ENCODE measurements around the gene EXOSC7.
A peak's percentile ranks its signal among the peaks of the same experiment; 100 is the strongest.

The EXOSC7 gene

DNA sequence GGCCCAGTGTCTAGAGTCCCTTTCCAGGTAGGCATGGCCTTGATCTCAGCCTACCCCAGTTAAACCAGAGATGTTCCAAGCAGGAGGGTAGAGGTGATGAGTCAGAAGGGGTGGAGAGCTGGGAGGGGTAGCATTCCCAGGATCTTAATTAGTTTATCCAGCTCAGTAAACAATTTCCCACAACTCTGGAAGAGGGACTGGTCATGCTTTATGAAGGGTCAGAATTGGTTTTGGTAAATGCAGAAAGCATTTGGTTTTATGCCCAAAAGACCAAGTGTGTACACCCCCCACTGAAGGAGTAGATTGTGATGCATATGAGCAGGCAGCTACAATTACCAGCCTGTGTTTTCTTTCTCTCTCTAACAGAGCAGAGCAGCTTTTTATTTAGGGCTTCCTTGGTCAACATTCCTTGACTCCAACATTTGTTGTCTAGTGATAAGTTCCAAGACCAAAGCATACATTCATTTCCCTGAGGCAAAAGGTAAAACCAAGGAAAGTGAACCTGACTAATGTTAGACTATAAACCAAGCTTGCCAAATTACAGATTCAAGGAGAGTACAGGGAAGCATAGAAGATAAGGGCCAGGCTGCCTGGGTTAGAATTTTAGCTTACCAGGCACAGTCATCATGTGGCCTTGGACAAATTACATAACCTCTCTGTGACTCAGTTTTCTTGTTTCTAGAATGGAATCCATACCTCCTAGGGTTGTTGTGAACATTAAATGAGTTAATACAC, 17.6 kb downstream of the EXOSC7 start:
- DNase-seq (ENCODE audit: low spot score), result no peak

- DNase-seq (ENCODE audit: low spot score), result peak; percentile 52
Observed at GRCh38 chr3:44995142-44995770, 19.2 kb downstream of the EXOSC7 start.

- peak; percentile 22 for DNase-seq (ENCODE audit: low spot score)
Observed at GRCh38 chr3:44996556-44996969, 20.5 kb downstream of the EXOSC7 start.

GRCh38 chr3:44999782-45000181, 23.7 kb downstream of the EXOSC7 start:
- no peak for DNase-seq (ENCODE audit: low spot score)

DNA sequence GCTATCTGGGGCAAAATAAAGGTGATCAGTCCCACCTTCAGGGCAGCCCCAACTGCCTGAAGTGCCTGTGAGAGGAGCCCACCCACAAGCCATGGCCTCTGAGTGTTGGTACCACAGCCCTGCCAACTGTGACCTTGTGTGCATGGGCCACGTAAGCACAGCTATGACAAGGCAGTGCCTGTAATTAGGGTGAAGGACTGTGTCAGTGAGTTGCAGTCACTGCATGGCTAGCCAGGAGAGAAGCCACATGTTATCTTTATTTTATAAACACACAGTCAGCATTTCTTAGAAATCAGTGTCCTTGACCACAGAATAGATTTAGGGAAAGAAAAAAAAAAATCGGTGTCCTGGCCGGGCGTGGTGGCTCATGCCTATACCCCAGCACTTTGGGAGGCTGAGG, 24.8 kb downstream of the EXOSC7 start:
- no peak for DNase-seq (ENCODE audit: low spot score)

DNA sequence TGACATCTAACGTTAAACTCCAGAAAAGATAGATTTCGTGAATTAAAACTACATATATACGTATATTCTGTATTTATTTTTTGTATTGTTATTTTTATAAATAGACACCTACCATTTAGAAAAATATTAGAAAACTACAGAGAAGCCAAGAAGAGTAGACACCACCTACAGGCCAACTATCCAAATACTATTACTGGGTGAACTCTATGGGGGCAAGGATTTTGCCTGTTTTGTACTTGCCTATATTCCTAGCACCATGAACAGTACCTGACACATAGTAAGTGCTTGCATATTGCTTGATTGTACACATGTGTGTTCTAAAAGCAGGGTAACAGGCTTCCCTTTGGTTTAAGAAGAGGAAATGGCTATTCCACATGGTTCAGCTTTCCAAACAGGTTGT, 25.7 kb downstream of the EXOSC7 start:
- no peak for DNase-seq (ENCODE audit: low spot score)

DNA sequence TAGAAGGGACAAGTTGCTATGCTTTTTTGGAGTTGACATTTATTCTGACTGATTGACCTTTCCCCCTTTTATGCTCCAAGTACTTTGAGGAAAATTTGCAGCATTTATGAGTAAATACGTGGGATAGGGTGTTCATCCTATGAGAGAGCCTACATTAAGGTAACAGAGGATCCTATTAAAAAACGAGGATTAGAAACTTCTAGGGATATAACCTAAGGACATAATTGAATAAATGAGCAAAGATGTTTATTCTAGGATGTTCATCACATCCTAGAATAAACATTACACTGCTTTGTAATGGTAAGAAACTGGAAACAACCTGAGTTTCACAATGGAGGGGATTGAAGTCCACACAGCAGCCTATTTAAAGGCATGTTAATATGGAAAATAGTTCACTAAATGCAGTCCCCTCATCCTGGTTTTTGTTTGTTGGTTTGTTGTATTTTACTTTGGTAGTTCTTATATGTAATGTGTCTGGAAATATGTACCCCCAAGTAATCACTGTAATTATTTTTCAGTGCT, 26.2 kb downstream of the EXOSC7 start:
- DNase-seq (ENCODE audit: low spot score), result no peak

DNA sequence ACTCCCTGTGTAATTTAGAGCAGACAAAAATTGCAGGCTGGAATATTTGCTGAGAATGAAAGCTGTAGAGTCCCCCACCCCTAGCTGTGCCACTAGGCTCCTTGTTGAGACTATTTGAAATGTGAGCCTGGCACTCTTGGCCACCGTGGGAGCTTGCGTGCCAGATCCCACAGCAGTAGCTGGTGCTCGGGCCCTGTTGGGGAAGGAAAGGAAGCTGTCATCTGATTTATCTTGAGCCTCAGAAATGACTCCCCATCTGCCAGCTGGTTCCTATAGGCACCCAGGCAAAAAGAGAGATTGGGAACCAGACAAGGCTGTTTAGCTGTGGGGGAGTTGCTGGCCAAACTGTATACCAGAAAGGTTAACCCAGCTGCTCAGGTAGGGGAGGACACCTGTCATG, 26.7 kb downstream of the EXOSC7 start:
- DNase-seq (ENCODE audit: low spot score), result no peak

DNA sequence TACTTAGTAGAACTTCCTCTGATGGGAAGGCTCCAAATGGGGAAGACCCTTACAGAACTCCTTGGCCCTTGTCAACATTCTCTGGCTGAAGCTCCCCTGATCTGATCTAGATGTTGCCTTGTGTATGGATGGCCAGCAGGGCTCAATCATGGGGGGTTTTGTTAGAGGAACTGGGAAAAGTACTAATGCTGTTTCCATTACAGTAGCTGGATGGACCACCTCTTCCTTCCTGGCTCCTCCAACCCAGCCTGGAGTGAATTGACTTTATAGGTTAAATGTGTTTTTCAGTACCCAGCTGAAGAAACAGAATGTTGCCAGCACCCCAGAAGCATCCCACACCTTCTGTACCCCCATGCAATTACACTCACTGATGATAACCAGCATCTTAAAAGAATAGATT, 27.4 kb downstream of the EXOSC7 start:
- DNase-seq (ENCODE audit: low spot score), result no peak

- no peak for DNase-seq (ENCODE audit: low spot score)
Observed at GRCh38 chr3:45003859-45004258, 27.8 kb downstream of the EXOSC7 start.

DNA sequence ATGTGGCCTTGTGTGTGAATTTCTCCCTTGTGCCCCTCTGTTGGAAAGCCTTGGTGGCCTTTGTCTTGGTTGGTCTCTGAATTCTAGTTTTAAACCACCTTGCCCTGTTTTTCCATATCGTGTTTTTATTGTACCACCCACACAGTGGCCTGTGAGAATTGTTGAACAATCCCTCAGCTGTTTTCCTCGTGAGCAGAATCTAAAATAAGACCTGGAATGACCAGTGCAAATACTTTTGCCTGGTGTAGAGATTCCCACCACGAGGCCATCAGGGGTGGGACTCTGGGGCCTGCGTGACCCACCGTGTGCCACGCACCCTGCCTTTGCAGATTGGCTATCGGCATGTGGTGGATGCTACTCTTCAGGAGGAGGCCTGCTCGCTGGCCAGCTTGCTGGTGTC, 31.0 kb downstream of the EXOSC7 start:
- no peak for DNase-seq (ENCODE audit: low spot score)

- DNase-seq (ENCODE audit: low spot score), result no peak
Observed at GRCh38 chr3:45008117-45008516, 32.1 kb downstream of the EXOSC7 start.

DNA sequence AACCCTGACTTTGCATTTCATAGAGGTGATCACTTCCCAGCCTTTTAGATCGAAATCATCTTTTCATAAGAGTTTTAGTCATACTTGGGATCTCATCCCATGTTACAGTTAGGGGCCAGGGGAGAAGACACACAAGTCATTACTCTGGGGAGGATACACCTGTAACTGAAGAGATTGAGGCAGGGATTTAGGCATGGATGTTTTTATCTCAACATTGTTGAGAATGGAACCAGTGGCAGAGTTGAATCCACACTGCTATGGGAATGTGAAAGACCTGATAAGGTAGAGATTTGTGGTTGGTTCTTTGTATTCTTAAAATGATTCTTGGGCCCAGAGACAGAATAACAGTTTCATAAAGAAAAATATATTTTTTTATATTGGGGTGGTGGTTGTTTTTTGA, 33.8 kb downstream of the EXOSC7 start:
- no peak for DNase-seq (ENCODE audit: low spot score)

GRCh38 chr3:45010811-45011333, 34.8 kb downstream of the EXOSC7 start:
- DNase-seq (ENCODE audit: low spot score), result no peak

GRCh38 chr3:45011756-45012508, 35.9 kb downstream of the EXOSC7 start:
- peak; percentile 33 for DNase-seq (ENCODE audit: low spot score)

DNA sequence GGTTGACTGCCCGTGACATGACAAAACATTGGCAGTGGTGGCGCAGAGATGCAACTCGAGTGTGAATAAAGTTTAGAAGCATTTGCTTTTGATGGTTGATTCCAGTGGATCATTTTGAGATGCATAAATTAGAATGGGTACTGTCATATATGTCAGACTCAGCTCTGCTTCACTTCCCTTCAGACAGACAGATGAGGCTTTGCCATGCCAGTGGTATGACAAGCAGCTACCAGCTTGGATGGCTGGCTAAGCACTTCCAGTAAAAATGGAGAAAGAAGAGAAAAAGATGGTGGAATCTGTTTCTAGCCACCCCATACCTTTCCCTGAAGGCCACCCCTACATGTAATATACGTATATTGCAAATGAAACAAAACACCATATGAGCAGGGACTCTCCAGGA, 36.5 kb downstream of the EXOSC7 start:
- DNase-seq (ENCODE audit: low spot score), result no peak

GRCh38 chr3:45016916-45017315, 40.9 kb downstream of the EXOSC7 start:
- DNase-seq (ENCODE audit: low spot score), result no peak

GRCh38 chr3:45017821-45018220, 41.8 kb downstream of the EXOSC7 start:
- no peak for DNase-seq (ENCODE audit: low spot score)

DNA sequence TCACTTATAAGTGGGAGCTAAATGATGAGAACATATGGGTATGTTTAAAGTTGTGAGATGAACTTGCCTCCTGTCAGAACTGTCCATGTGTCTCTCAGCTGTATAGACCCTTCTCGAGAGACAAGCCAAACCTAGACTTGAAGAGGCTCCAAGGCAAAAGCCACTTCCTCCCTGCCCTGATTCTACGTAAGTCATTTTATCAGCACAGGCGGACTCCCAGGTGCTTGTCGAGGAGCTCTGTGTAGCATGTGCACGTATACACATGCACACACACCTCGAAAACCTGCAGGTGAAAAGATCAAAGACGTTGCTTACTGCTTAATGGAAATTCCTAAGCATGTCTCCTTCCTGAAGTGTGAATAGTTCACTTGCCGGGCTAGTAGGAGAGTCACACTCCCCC, 44.5 kb downstream of the EXOSC7 start:
- DNase-seq (ENCODE audit: low spot score), result no peak

- no peak for DNase-seq (ENCODE audit: low spot score)
Observed at GRCh38 chr3:45021524-45022297, 45.7 kb downstream of the EXOSC7 start.

DNA sequence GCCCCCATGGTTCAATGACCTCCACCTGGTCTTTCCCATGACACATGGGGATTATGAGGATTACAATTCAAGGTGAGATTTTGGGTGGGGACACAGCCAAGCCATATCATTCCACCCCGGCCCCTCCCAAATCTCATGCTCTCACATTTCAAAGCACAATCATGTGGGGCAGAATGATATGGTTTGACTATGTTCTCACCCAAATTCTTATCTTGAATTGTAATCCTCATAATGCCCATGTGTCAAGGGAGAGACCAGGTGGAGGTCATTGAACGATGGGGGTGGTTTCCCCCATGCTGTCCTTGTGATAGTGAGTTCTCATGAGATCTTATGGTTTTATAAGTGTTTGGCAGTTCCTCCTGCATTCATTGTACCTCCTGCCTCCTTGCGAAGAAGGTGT, 47.6 kb downstream of the EXOSC7 start:
- no peak for DNase-seq (ENCODE audit: low spot score)
